Natural killer cell treated with Interleukin-12 subunit alpha and Interleukin-12 subunit beta and Interleukin-15 and Interleukin-18, amount 100 ng/mL, for 72 hours (primary cell): Measurements from ENCODE around the gene FMNL2. TPM values are rescaled to one million over a fixed set of nuclear protein-coding genes. Genes with fewer than 3 reads are reported as not detected.

Source experiments
- ATAC-seq, 2 donors: fragments of 150-1000 bp; cut with Tn5 transposase in 1 of 2; sonication (Bioruptor Pico), chemical (Tn5 transposase) in 1 of 2; 2 replicates each; pipeline ENCODE4 v1.10.0; 2021
- DNase-seq: peaks from one replicate; pipeline ENCODE4 v3.0.0; 2022; ENCODE audit warnings: low spot score
- H3K27ac Mint-ChIP-seq, 2 donors: 1 replicate in 1 of 2; 2 replicates in 1 of 2; pipeline ENCODE4 v1.8.0; 2022; ENCODE audit warnings: mixed read lengths in 2 of 2, mild to moderate bottlenecking in 1 of 2, moderate library complexity in 1 of 2
- H3K27me3 Mint-ChIP-seq, 2 donors: 1 replicate in 1 of 2; 2 replicates in 1 of 2; pipeline ENCODE4 v1.8.0; 2022; ENCODE audit warnings: mixed read lengths in 2 of 2
- H3K36me3 Mint-ChIP-seq: one replicate; pipeline ENCODE4 v1.8.0; 2022; ENCODE audit warnings: mixed read lengths
- H3K4me1 Mint-ChIP-seq, 2 donors: 1 replicate in 1 of 2; 2 replicates in 1 of 2; pipeline ENCODE4 v1.8.0; 2022; ENCODE audit warnings: low read depth in 2 of 2, mixed read lengths in 2 of 2, mild to moderate bottlenecking in 1 of 2
- H3K4me3 Mint-ChIP-seq: one replicate; pipeline ENCODE4 v1.8.0; 2022; ENCODE audit warnings: mixed read lengths
- H3K9me3 Mint-ChIP-seq: 2 replicates; pipeline ENCODE4 v1.8.0; 2022; ENCODE audit warnings: mixed read lengths
- total RNA-seq, 2 donors: library from RNA; stranded (reverse); gene quantifications; one replicate each; pipeline ENCODE4 v1.2.3, GENCODE V29; 2022

FMNL2 gene
- total RNA-seq, 2 donors from 2014 or later, result 0.48 to 0.70 TPM

- Mint-ChIP-seq H3K9me3 (no peaks in the 10 kb centered on the region), H3K4me1 (no peaks in the 10 kb centered on the region), H3K27me3 (peaks cover 7 to 16% of the 10 kb centered on the region in 2 donors), H3K36me3 (no peaks in the 10 kb centered on the region), H3K4me3 (no peak overlapping the region), H3K27ac (no peak overlapping the region)
- no peak for DNase-seq
- no peak for ATAC-seq
Measured at GRCh38 chr2:152348388-152348787, 13.4 kb downstream of the FMNL2 start.

- Mint-ChIP-seq H3K27ac (no peak overlapping the region), H3K36me3 (no peaks in the 10 kb centered on the region), H3K4me1 (no peaks in the 10 kb centered on the region), H3K4me3 (no peak overlapping the region), H3K9me3 (no peaks in the 10 kb centered on the region), H3K27me3 (peaks cover 3 to 16% of the 10 kb centered on the region in 2 donors)
- DNase-seq, result no peak
- ATAC-seq, result no peak
Measured at GRCh38 chr2:152349416-152349815, 14.4 kb downstream of the FMNL2 start.

GRCh38 chr2:152350155-152350679 lies 15.2 kb downstream of the FMNL2 start:
- Mint-ChIP-seq H3K27me3 (peaks cover 3 to 16% of the 10 kb centered on the region in 2 donors), H3K9me3 (no peaks in the 10 kb centered on the region), H3K4me1 (no peaks in the 10 kb centered on the region), H3K36me3 (no peaks in the 10 kb centered on the region), H3K4me3 (no peak overlapping the region), H3K27ac (no peak overlapping the region)
- DNase-seq (no peak), ATAC-seq (no peak)

- DNase-seq (no peak), ATAC-seq (no peak)
- no peak overlapping the region for H3K4me3 Mint-ChIP-seq
- peaks cover 0 to 2% of the 10 kb centered on the region in 2 donors for H3K4me1 Mint-ChIP-seq
- H3K27ac Mint-ChIP-seq, result no peak overlapping the region
- no peaks in the 10 kb centered on the region for H3K36me3 Mint-ChIP-seq
- H3K9me3 Mint-ChIP-seq, result no peaks in the 10 kb centered on the region
- H3K27me3 Mint-ChIP-seq, result peaks cover 7 to 16% of the 10 kb centered on the region in 2 donors
Measured at GRCh38 chr2:152352616-152353015, 17.6 kb downstream of the FMNL2 start.

GRCh38 chr2:152353364-152353763 lies 18.4 kb downstream of the FMNL2 start:
- Mint-ChIP-seq H3K27me3 (peaks cover 10% of the 10 kb centered on the region in 2 donors), H3K9me3 (no peaks in the 10 kb centered on the region), H3K4me3 (no peak overlapping the region), H3K4me1 (peaks cover 0 to 2% of the 10 kb centered on the region in 2 donors), H3K27ac (no peak overlapping the region), H3K36me3 (no peaks in the 10 kb centered on the region)
- DNase-seq (no peak), ATAC-seq (no peak)

- DNase-seq (no peak), ATAC-seq (no peak)
- Mint-ChIP-seq H3K27ac (no peak overlapping the region), H3K9me3 (no peaks in the 10 kb centered on the region), H3K4me3 (no peak overlapping the region), H3K27me3 (peaks cover 9 to 10% of the 10 kb centered on the region in 2 donors), H3K36me3 (no peaks in the 10 kb centered on the region), H3K4me1 (peaks cover 0 to 2% of the 10 kb centered on the region in 2 donors)
Measured at GRCh38 chr2:152354069-152354755, 19.2 kb downstream of the FMNL2 start.

- Mint-ChIP-seq H3K27me3 (peaks cover 5 to 7% of the 10 kb centered on the region in 2 donors), H3K9me3 (no peaks in the 10 kb centered on the region), H3K27ac (no peak overlapping the region), H3K4me3 (no peak overlapping the region), H3K4me1 (peaks cover 0 to 2% of the 10 kb centered on the region in 2 donors), H3K36me3 (no peaks in the 10 kb centered on the region)
- ATAC-seq (no peak), DNase-seq (no peak)
Measured at GRCh38 chr2:152354909-152355308, 19.9 kb downstream of the FMNL2 start.

- DNase-seq (no peak), ATAC-seq (no peak)
- Mint-ChIP-seq H3K36me3 (no peaks in the 10 kb centered on the region), H3K27me3 (peaks cover 3 to 9% of the 10 kb centered on the region in 2 donors), H3K4me3 (no peak overlapping the region), H3K27ac (no peak overlapping the region), H3K9me3 (no peaks in the 10 kb centered on the region), H3K4me1 (peaks cover 0 to 2% of the 10 kb centered on the region in 2 donors)
Measured at GRCh38 chr2:152355409-152355831, 20.4 kb downstream of the FMNL2 start.

GRCh38 chr2:152359573-152360363 lies 24.8 kb downstream of the FMNL2 start:
- H3K4me1 Mint-ChIP-seq, result peaks cover 0 to 2% of the 10 kb centered on the region in 2 donors
- ATAC-seq (no peak), DNase-seq (no peak)
- no peak overlapping the region for H3K4me3 Mint-ChIP-seq
- no peaks in the 10 kb centered on the region for H3K9me3 Mint-ChIP-seq
- H3K27me3 Mint-ChIP-seq, result peaks cover 11 to 18% of the 10 kb centered on the region in 2 donors
- H3K27ac Mint-ChIP-seq, result no peak overlapping the region
- no peaks in the 10 kb centered on the region for H3K36me3 Mint-ChIP-seq

GRCh38 chr2:152363936-152364335 lies 29.0 kb downstream of the FMNL2 start:
- Mint-ChIP-seq H3K9me3 (no peaks in the 10 kb centered on the region), H3K27ac (no peak overlapping the region), H3K4me3 (no peak overlapping the region), H3K36me3 (no peaks in the 10 kb centered on the region), H3K4me1 (no peaks in the 10 kb centered on the region), H3K27me3 (peaks cover 11 to 32% of the 10 kb centered on the region in 2 donors)
- ATAC-seq (no peak), DNase-seq (no peak)

GRCh38 chr2:152367547-152368390 lies 32.8 kb downstream of the FMNL2 start:
- Mint-ChIP-seq H3K4me1 (no peaks in the 10 kb centered on the region), H3K27me3 (peaks cover 15 to 27% of the 10 kb centered on the region in 2 donors), H3K27ac (no peak overlapping the region), H3K9me3 (no peaks in the 10 kb centered on the region), H3K36me3 (no peaks in the 10 kb centered on the region), H3K4me3 (no peak overlapping the region)
- ATAC-seq (no peak), DNase-seq (no peak)

GRCh38 chr2:152369176-152369860 lies 34.3 kb downstream of the FMNL2 start:
- no peaks in the 10 kb centered on the region for H3K36me3 Mint-ChIP-seq
- no peaks in the 10 kb centered on the region for H3K9me3 Mint-ChIP-seq
- H3K4me3 Mint-ChIP-seq, result no peak overlapping the region
- no peaks in the 10 kb centered on the region for H3K4me1 Mint-ChIP-seq
- ATAC-seq (no peak), DNase-seq (no peak)
- peaks cover 16 to 19% of the 10 kb centered on the region in 2 donors for H3K27me3 Mint-ChIP-seq
- no peak overlapping the region for H3K27ac Mint-ChIP-seq

GRCh38 chr2:152370783-152371182 lies 35.8 kb downstream of the FMNL2 start:
- Mint-ChIP-seq H3K4me1 (no peaks in the 10 kb centered on the region), H3K9me3 (no peaks in the 10 kb centered on the region), H3K36me3 (no peaks in the 10 kb centered on the region), H3K4me3 (no peak overlapping the region), H3K27me3 (peaks cover 8 to 12% of the 10 kb centered on the region in 2 donors), H3K27ac (no peak overlapping the region)
- ATAC-seq, result no peak
- no peak for DNase-seq
